Keratinocyte (primary cell): ENCODE results near the gene MLIP.

Experiments used
- CTCF ChIP-seq, 3 experiments: IDR thresholded peaks in 1 of 3; conservative IDR thresholded peaks in 1 of 3; optimal IDR thresholded peaks in 1 of 3; 2 replicates in 2 of 3; 3 replicates in 1 of 3; pipeline versions ENCODE3 to v1.5.1; 2011; ENCODE audit warnings: low read length in 3 of 3, mild to moderate bottlenecking in 3 of 3, moderate library complexity in 2 of 3, control low read depth in 1 of 3, inconsistent platforms in 1 of 3; ENCODE audit not compliant: insufficient read depth in 2 of 3; ENCODE audit errors: extremely low read depth in 1 of 3
- EZH2 ChIP-seq: IDR thresholded peaks from one replicate; pipeline ENCODE4 v1.6.1; 2012; ENCODE audit warnings: inconsistent platforms, mild to moderate bottlenecking, low read length, moderate library complexity

GRCh38 chr6:54073487-54073886 is 37.8 kb upstream of the MLIP start:
- TF ChIP-seq CTCF (optimal IDR thresholded peaks at IDR 0.05 in 1 of 3, IDR thresholded peaks at IDR 0.05 in 1 of 3, conservative IDR thresholded peaks at IDR 0.05 in 1 of 3; ENCODE audit: extremely low read depth in 1 of 3, insufficient read depth in 2 of 3, low read length in 3 of 3) (no peak), EZH2 (no peak)
